ENCODE results near the gene RAMP1.
A peak's percentile ranks its signal among the peaks of the same experiment; 100 is the strongest.
"Not testable (repeated sequence)": the region's sequence is repeated elsewhere in the genome, so short reads cannot be mapped to it uniquely, and the experiment has no call there.

RAMP1 gene

DNA sequence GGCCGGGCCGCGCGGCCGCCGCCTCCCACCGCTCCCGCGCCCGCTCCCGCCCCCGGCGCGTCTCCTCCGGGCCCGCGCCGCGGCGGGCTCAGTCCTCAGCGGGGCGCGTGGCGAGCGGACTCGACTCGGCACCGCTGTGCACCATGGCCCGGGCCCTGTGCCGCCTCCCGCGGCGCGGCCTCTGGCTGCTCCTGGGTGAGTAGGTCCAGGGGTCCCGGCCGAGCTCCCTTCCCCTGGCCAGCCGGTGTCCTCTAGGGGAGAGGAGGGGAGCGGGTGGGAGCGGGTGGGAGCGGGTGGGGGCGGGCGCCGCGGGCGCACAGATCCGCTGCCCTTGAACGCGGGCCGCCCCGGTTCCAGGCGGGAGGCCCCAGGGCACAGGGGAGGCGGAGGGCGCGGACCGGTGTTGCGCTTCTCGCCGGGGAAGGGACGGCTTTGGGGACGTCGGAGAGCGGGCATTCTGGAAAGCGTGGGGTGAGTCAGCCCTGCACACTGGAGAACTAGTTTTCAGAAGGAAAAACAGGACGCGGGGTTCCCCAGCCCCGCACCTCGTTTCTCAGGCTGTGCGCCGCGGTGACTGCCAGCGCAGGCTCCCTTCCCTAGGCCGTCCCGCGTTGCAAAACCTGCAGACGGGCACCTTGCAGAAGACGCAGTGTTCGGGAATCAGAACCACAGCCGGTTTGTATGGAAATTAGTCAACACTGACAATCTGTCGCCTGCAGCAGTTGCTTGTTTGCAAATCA is at the start of gene RAMP1:
Gene RAMP1 (plus strand): TSS at position 91 of the 740 bp plus-strand sequence. CDS start 53 bp downstream, at position 144.
- intact Hi-C loops (cut with DNase I), result loop anchor here (5.0 kb wide), 1 partner anchor 108 kb away; the partner anchor contains the start of gene UBE2F
- peak in 8 of 10 donors; percentile 43 to 88 (median 52) for DNase-seq

DNA sequence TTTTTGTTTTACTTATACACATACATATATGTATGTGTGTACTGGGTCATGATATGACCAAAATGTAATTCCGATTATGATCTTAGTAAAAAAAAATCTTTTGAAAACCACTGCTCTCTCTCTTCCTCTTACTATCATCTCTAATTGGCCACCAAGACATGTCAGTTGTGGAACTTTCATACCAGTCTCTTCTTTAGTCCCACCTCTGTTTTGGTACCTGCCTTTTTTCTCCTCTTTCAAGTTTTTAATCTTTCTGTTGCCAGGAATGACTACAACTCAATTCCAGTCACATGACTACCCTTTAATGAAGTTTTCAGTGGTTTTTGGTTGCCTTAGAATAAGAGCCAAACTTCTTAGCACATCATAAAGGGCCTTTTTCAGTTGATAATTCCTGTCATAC is 43.8 kb upstream of the RAMP1 start:
- intact Hi-C loops (cut with DNase I), result no loop called here
- DNase-seq, result no peak

GRCh38 chr2:237816531-237816930 is 42.9 kb upstream of the RAMP1 start:
- intact Hi-C loops (cut with DNase I), result no loop called here
- DNase-seq, result no peak

GRCh38 chr2:237818066-237818473 is 41.4 kb upstream of the RAMP1 start:
- no peak for DNase-seq
- intact Hi-C loops (cut with DNase I), result no loop called here

DNA sequence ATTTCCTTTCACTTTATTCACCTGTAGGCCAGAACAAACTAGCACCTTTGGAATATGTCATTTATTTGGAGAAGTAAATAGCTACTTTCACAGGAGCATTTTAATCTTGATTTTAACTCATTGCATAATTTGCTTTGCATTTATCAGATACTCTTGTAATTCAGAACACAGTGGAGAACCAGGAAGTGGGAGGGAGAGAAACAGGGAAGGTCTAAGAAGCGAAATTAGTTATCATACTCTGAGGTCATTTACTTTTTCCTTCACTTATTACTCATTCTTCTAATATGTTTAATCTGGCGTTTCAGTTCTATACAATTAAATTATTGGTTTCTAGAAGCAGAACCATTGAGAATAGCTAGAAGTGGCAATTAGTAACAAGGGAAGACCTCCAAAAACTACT is 40.2 kb upstream of the RAMP1 start:
- DNase-seq, result no peak
- intact Hi-C loops (cut with DNase I), result no loop called here

DNA sequence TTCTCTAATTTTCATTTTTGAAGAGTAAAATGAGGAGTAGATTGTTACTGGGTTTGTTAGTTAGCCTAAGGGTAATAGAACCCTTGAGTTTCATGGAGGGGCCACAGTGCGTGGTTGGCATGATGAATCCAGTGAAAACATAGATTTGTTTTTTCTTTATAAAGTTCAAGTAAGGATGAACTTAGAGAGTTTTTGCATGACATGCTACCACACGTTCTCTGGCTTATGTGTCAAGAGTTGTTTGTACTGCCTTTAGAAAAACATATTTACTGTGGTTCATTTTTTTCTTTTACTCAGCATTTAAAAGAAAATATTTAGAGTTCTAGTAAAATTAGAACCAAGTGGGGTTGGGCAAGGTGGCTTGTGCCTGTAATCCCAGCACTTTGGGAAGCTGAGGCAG is 39.0 kb upstream of the RAMP1 start:
- intact Hi-C loops (cut with DNase I), result no loop called here
- no peak for DNase-seq

GRCh38 chr2:237823544-237823943 is 35.9 kb upstream of the RAMP1 start:
- intact Hi-C loops (cut with DNase I), result no loop called here
- DNase-seq, result no peak

DNA sequence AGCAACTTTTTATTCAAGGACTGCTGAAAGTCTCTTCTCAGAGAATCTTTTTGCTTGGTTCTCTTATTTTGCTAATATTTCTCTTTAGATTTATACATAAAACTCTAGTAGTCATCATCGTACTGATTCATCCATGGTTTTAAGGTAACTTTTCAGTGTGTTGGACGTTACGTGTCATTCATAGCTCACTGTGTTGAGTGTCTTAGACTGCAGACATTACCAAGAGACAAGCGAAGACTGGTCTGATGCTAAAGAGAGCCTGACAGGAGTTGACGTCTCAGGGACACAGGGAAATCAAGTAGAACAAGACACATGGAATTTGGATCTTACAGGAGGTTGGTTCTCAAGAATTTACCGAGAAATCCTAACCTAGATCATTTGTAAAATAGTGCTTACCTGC is 35.3 kb upstream of the RAMP1 start:
- intact Hi-C loops (cut with DNase I), result no loop called here

GRCh38 chr2:237827421-237827987 is 31.9 kb upstream of the RAMP1 start:
- intact Hi-C loops (cut with DNase I), result no loop called here
- DNase-seq, result no peak

More for the DNA sequence above, 35.3 kb upstream of the RAMP1 start:
- DNase-seq, result no peak

GRCh38 chr2:237830522-237830921 is 28.9 kb upstream of the RAMP1 start:
- intact Hi-C loops (cut with DNase I), result no loop called here
- no peak for DNase-seq

DNA sequence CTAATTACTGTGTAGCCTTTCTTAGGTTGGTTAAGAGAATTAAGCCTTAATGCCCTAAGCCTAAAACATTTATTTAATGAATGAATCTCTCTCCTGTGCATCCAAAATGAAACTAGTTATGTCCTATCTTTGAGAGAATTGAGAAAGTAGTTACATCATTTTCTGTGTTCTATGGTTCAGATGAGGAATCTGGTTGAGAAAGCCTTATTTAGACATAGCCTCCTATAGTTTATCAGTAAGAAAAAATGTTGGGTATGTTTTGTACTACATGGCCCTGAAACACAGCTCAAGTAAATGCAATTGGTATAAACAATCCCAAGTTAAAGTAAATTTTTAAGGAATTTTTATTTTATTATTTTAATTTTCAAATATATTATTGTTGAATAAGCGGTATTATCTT is 25.9 kb upstream of the RAMP1 start:
- DNase-seq, result no peak
- intact Hi-C loops (cut with DNase I), result no loop called here

DNA sequence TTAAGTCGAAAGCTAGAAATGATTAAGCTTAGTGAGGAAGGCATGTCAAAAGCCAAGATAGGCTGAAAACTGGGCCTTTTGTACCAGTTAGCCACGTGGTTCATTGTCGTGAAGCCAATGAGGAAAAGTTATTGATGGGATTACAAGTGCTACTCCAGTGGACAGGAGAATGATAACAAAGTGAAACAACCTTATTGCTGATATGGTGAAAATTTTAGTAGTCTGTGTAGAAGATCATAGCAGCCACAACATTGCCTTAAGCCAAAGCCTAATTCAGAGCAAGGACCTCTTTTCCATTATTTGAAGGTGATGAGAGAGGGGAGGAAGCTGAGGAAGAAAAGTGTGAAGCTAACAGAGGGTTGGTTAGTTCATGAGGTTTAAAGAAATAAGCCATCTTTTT is 24.1 kb upstream of the RAMP1 start:
- intact Hi-C loops (cut with DNase I), result no loop called here
- DNase-seq, result no peak

DNA sequence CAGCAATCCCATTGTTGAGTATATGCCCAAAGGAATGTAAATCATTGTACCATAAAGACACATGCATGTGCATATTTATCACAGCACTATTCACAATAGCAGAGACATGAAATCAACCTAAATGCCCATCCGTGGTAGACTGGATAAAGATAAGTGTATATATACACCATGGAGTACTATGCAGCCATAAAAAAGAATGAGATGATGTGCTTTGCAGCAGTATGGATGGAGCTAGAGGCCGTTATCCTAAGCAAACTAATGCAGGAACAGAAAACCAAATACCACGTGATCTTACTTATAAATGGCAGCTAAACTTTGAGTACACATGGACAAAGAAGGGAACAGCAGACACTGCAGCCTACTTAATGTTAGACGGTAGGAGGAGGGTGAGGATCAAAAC is 18.4 kb upstream of the RAMP1 start:
- intact Hi-C loops (cut with DNase I), result no loop called here
- no peak for DNase-seq

DNA sequence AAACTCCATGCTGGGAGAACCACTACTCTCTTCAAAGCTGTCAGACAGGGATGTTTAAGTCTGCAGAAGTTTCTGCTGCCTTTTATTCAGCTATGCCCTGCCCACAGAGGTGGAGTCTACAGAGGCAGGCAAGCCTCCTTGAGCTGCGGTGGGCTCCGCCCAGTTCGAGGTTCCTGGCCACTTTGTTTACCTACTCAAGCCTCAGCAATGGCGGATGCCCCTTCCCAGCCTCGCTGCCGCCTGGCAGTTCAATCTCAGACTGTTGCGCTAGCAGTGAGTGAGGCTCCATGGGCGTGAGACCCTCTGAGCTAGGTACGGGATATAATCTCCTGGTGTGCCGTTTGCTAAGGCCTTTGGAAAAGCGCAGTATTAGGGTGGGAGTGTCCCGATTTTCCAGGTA is 10.5 kb upstream of the RAMP1 start:
- DNase-seq; intact Hi-C loops (cut with DNase I): not testable (repeated sequence)

DNA sequence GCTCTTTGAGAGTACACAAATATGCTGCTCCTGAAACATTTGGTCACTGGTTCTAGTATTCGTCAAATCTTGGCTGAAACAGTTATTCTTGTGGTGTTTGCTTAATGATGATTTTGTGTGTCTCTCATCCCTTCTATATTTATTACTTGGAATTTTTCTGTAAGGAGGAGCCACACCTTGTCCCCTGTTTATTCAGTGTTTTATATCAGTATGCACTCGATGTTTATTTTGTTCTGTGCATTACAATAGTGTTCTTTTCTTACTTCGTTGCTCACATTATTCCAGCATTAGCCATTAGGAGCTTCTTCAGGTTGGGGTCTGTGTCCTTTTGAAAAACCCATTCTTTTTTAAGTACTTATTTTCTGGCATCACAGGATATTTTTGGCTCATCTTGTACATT is 5.1 kb upstream of the RAMP1 start:
- DNase-seq, result no peak
- intact Hi-C loops (cut with DNase I), result no loop called here

- intact Hi-C loops (cut with DNase I), result loop anchor here (1.0 to 5.0 kb wide), 2 partner anchors 110 to 406 kb away; partner anchors contain the start of gene UBE2F
These were observed 1.6 kb upstream of the RAMP1 start for GRCh38 chr2:237857791-237858190.

DNA sequence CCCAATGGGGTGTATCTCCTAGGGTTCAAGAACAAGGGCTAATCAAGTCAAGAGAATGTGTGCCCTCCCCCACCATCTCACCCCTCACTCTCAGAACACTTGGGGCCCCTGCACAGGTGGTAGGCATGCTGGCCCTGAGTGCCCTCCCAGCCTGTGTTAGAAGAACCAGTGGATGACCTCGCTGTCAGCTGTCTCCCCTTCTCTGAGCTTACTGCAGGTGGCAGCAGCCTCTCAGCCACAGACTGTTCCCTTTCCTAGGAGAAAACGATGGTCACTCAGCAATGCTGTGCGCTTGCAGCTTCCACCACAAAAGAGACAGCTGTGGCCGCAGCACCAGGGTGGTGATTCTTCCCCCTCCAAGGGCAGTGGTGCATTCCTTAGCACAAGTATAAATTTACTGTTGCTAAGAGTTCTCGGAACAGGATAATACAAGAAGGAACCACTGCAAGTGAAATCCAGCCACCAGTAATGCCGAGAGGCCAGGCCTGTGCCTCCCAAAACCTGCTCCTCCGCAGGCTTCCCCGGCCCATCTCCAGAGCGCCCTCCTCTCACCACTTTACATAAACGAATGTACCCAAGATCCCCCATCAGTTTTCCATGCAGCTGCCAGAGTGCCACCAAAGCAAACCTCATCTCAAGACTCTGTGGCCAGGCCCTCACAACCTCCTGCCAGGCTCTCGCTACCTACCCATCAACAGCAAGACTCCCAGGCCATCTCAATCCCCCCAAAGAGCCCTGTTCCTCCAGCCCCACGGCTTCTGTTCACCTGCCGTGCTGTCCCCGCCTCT is 935 bp upstream of the RAMP1 start:
- DNase-seq, result peak; percentile 67 to 96 (median 82)
- intact Hi-C loops (cut with DNase I), result loop anchor here (1.0 to 5.0 kb wide), 2 partner anchors 109 to 405 kb away; partner anchors contain the start of gene UBE2F

More at GRCh38 chr2:237857791-237858190, 1.6 kb upstream of the RAMP1 start:
- DNase-seq, result peak in 1 of 10 donors; percentile 81

- intact Hi-C loops (cut with DNase I), result loop anchor here (5.0 kb wide), 1 partner anchor 108 kb away; the partner anchor contains the start of gene UBE2F
- DNase-seq, result peak in 3 of 10 donors; percentile 12 to 75 (median 74)
These were observed 365 bp upstream of the RAMP1 start for GRCh38 chr2:237859082-237859433.

DNA sequence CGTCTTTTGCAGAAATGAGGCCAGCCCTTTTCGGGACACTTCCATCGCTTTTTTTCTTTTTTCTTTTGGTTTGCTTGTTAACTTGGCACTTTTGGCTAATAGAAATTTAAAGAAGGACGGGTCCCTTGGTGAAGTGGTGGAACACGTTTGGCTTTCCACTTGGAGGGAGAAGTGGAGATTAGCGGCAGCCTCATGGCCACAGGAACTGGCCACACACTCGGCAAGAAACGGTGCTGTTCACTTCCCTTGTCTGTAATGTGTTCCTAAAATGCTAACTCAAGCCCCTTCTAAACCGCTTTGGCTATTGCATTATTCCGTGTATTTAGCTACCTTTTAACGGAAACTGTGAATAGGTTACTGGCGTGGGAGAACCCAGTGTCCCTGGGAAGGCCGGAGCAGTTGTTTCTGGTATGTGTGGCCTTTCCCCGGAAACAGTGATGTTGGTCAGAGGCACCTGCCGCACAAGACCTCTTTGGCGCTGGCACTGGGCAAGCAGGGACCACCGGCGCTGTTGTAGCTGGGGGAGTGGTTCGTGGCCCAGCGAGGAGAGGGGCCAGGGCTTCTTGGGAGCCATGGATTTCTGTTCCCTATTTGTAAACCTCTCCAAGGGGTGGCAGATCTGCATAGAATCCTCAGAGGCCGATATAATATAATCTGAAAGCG is 981 bp downstream of the RAMP1 start:
- intact Hi-C loops (cut with DNase I), result no loop called here
- DNase-seq, result peak in 2 of 10 donors; percentile 14 to 74

GRCh38 chr2:237861875-237862527 is 2.6 kb downstream of the RAMP1 start:
- no peak for DNase-seq
- intact Hi-C loops (cut with DNase I), result no loop called here

Data from posterior cingulate gyrus (tissue), 11 donors.